ENCODE data around the gene PLCB1. TPM values are rescaled to one million over a fixed set of nuclear protein-coding genes. Genes with fewer than 3 reads are reported as not detected.

Gene PLCB1
- total and polyA plus RNA-seq, 4 donors = 1.6 to 43.8 (median 6.1) TPM

GRCh38 chr20:8366303-8366923 lies 234.3 kb downstream of the PLCB1 start:
- Histone ChIP-seq H3K36me3 (ENCODE audit: control insufficient read depth in 4 of 4, insufficient read depth in 4 of 4, low read length in 4 of 4) (no peaks in the 10 kb centered on the region), H3K4me3 (no peak overlapping the region), H3K4me1 (ENCODE audit: control insufficient read depth in 5 of 5, insufficient read depth in 5 of 5, low read length in 5 of 5) (no peaks in the 10 kb centered on the region), H3K27me3 (ENCODE audit: control insufficient read depth in 3 of 3, insufficient read depth in 3 of 3, low read length in 2 of 3) (no peaks in the 10 kb centered on the region), H3K9me3 (ENCODE audit: control insufficient read depth in 4 of 4, insufficient read depth in 3 of 4, low read length in 3 of 4) (no peaks in the 10 kb centered on the region), H3K27ac (ENCODE audit: low read depth in 1 of 2, low read length in 1 of 2) (no peak overlapping the region), H3K9ac (ENCODE audit: insufficient read depth in 1 of 2, low read length in 2 of 2) (no peak overlapping the region)
- 66 to 70% methylated on average over 5 of the region's 5 CpGs for WGBS, 2 donors
- ATAC-seq (ENCODE audit: insufficient read depth, low FRiP score) = no peak
- DNase-seq = no peak
- no peak for TF ChIP-seq CTCF (IDR thresholded peaks at IDR 0.05; ENCODE audit: control extremely low read depth, extremely low read depth)

GRCh38 chr20:8367689-8368088 lies 235.6 kb downstream of the PLCB1 start:
- 44 to 85% methylated on average over 7 of the region's 7 CpGs for WGBS, 2 donors
- Histone ChIP-seq H3K36me3 (ENCODE audit: control insufficient read depth in 4 of 4, insufficient read depth in 4 of 4, low read length in 4 of 4) (no peaks in the 10 kb centered on the region), H3K27ac (ENCODE audit: low read depth in 1 of 2, low read length in 1 of 2) (no peak overlapping the region), H3K9me3 (ENCODE audit: control insufficient read depth in 4 of 4, insufficient read depth in 3 of 4, low read length in 3 of 4) (no peaks in the 10 kb centered on the region), H3K27me3 (ENCODE audit: control insufficient read depth in 3 of 3, insufficient read depth in 3 of 3, low read length in 2 of 3) (no peaks in the 10 kb centered on the region), H3K4me3 (no peak overlapping the region), H3K9ac (ENCODE audit: insufficient read depth in 1 of 2, low read length in 2 of 2) (no peak overlapping the region), H3K4me1 (ENCODE audit: control insufficient read depth in 5 of 5, insufficient read depth in 5 of 5, low read length in 5 of 5) (peaks cover 0 to 2% (median 0%) of the 10 kb centered on the region in 5 donors)
- TF ChIP-seq CTCF (IDR thresholded peaks at IDR 0.05; ENCODE audit: control extremely low read depth, extremely low read depth) = no peak
- ATAC-seq (ENCODE audit: insufficient read depth, low FRiP score) = no peak
- no peak for DNase-seq

GRCh38 chr20:8368670-8369069 lies 236.6 kb downstream of the PLCB1 start:
- Histone ChIP-seq H3K36me3 (ENCODE audit: control insufficient read depth in 4 of 4, insufficient read depth in 4 of 4, low read length in 4 of 4) (no peaks in the 10 kb centered on the region), H3K27me3 (ENCODE audit: control insufficient read depth in 3 of 3, insufficient read depth in 3 of 3, low read length in 2 of 3) (no peaks in the 10 kb centered on the region), H3K27ac (ENCODE audit: low read depth in 1 of 2, low read length in 1 of 2) (no peak overlapping the region), H3K9me3 (ENCODE audit: control insufficient read depth in 4 of 4, insufficient read depth in 3 of 4, low read length in 3 of 4) (no peaks in the 10 kb centered on the region), H3K4me1 (ENCODE audit: control insufficient read depth in 5 of 5, insufficient read depth in 5 of 5, low read length in 5 of 5) (peaks cover 0 to 5% (median 0%) of the 10 kb centered on the region in 5 donors), H3K9ac (ENCODE audit: insufficient read depth in 1 of 2, low read length in 2 of 2) (no peak overlapping the region), H3K4me3 (no peak overlapping the region)
- DNase-seq (no peak), ATAC-seq (ENCODE audit: insufficient read depth, low FRiP score) (no peak)
- no peak for TF ChIP-seq CTCF (IDR thresholded peaks at IDR 0.05; ENCODE audit: control extremely low read depth, extremely low read depth)
- WGBS, 2 donors = 30 to 67% methylated on average over 3 of the region's 3 CpGs

GRCh38 chr20:8369311-8369710 lies 237.2 kb downstream of the PLCB1 start:
- 84 to 90% methylated on average over 2 of the region's 2 CpGs for WGBS, 2 donors
- H3K36me3 ChIP-seq (ENCODE audit: control insufficient read depth in 4 of 4, insufficient read depth in 4 of 4, low read length in 4 of 4) = no peaks in the 10 kb centered on the region
- no peaks in the 10 kb centered on the region for H3K9me3 ChIP-seq (ENCODE audit: control insufficient read depth in 4 of 4, insufficient read depth in 3 of 4, low read length in 3 of 4)
- no peak for TF ChIP-seq CTCF (IDR thresholded peaks at IDR 0.05; ENCODE audit: control extremely low read depth, extremely low read depth)
- no peak for DNase-seq
- H3K4me1 ChIP-seq (ENCODE audit: control insufficient read depth in 5 of 5, insufficient read depth in 5 of 5, low read length in 5 of 5) = peaks cover 0 to 5% (median 0%) of the 10 kb centered on the region in 5 donors
- H3K9ac ChIP-seq (ENCODE audit: insufficient read depth in 1 of 2, low read length in 2 of 2) = no peak overlapping the region
- no peak for ATAC-seq (ENCODE audit: insufficient read depth, low FRiP score)
- no peaks in the 10 kb centered on the region for H3K27me3 ChIP-seq (ENCODE audit: control insufficient read depth in 3 of 3, insufficient read depth in 3 of 3, low read length in 2 of 3)
- no peak overlapping the region for H3K27ac ChIP-seq (ENCODE audit: low read depth in 1 of 2, low read length in 1 of 2)
- no peak overlapping the region for H3K4me3 ChIP-seq
